ENCODE measurements around the gene FRYL.

Gene FRYL

GRCh38 chr4:48542888-48543287, 237.2 kb downstream of the FRYL start:
- no peak for DNase-seq

- DNase-seq: no peak
Measured at GRCh38 chr4:48539597-48539996, 240.5 kb downstream of the FRYL start.

GRCh38 chr4:48538358-48538757, 241.7 kb downstream of the FRYL start:
- no peak for DNase-seq

DNA sequence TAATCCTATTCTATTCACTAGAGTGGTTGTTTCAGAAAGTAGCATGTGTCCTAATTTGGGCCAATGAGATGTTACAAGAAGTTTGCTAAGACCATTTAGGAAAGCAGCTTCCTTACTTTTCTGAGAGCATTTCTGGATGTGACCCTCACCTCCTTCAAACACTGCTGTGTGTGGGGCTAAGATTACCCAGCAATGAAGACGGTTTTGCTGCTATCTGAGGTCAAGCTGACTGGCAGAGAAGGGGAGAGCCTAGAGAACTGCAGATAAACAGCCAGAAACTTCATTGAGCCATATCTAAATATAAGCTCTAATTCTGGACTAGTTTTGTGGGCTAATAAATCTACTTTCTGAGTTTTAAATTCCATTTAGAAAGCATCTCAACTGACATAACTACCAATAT, 253.7 kb downstream of the FRYL start:
- DNase-seq: no peak

DNA sequence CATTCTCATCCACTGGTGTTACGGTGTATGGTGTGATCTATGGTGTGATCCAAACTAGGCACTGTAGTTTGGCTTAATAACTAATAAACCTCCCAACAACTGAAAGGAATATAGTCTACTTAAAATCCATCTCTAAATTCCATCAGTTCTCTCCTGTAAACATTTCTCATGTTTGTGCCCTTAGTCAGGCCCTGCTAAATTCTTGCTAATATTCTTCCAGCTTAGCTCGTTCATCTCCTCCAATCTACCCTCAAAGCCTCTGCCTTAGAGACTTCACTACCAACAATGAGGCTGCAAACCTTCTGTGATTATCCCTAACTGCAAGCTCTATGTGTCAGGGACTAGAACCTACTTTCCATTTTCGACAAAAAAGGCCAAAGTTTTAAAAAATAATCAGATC, 261.9 kb downstream of the FRYL start:
- DNase-seq: no peak

- DNase-seq: no peak
Measured at GRCh38 chr4:48509543-48509942, 270.5 kb downstream of the FRYL start.

DNA sequence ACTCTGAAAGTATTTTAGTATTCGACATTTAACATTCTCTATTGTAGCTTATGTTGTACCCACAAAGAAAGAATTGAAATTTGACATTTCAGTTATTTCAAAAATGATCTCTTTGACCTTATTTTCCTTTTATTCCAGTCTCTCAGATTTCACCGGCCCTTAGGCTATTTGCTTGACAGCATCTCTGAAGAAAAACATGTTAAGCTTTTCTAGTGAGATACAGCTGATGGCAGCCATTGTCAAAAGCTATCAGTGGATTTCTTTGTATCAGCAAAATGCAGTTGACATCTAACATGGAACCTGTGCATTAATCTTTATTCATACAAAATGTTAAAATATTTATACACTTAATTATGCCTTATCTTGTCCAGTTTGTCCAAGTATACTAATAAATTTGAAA, 273.4 kb downstream of the FRYL start:
- DNase-seq: no peak

GRCh38 chr4:48504352-48504751, 275.7 kb downstream of the FRYL start:
- DNase-seq: no peak

GRCh38 chr4:48504026-48504330, 276.1 kb downstream of the FRYL start:
- no peak for DNase-seq

- DNase-seq: no peak
Measured at GRCh38 chr4:48503233-48504025, 276.6 kb downstream of the FRYL start.

- no peak for DNase-seq
Measured at GRCh38 chr4:48499551-48500066, 280.5 kb downstream of the FRYL start.

GRCh38 chr4:48498895-48499294, 281.2 kb downstream of the FRYL start:
- no peak for DNase-seq

GRCh38 chr4:48495941-48496340, 284.1 kb downstream of the FRYL start:
- no peak for DNase-seq

DNA sequence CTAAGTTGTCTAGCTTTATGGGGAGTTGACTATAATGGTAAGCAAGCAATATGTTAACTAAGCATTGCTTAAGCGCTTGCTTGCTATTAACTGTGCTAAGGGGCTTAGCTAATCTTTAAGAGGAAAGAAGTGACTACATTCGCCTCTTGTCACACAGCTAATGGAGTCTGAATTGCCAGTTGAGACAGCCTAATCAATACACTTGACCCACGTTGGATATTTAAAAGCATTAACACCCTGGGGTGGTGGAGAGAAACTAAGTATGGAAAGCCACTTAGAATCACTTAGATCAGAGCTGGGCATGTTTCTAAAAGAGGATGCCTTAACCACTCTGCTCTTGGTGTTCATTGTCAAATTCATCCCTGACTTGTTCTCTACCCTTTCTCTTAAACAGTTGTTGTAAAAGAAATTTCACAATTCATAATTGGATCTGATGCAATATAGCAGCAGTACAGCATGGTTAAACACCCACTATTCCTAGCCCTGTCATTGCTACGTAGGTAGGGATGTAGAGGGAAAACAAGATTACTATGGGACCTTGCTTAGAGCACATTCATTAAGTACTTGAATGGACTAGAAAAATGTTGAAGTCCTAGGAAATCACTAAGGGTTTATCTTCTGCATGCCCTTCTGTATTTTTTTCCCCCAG, 286.5 kb downstream of the FRYL start:
- DNase-seq: no peak

- DNase-seq: no peak
Measured at GRCh38 chr4:48491514-48492176, 288.4 kb downstream of the FRYL start.

GRCh38 chr4:48490680-48491513, 289.2 kb downstream of the FRYL start:
- DNase-seq: no peak

DNA sequence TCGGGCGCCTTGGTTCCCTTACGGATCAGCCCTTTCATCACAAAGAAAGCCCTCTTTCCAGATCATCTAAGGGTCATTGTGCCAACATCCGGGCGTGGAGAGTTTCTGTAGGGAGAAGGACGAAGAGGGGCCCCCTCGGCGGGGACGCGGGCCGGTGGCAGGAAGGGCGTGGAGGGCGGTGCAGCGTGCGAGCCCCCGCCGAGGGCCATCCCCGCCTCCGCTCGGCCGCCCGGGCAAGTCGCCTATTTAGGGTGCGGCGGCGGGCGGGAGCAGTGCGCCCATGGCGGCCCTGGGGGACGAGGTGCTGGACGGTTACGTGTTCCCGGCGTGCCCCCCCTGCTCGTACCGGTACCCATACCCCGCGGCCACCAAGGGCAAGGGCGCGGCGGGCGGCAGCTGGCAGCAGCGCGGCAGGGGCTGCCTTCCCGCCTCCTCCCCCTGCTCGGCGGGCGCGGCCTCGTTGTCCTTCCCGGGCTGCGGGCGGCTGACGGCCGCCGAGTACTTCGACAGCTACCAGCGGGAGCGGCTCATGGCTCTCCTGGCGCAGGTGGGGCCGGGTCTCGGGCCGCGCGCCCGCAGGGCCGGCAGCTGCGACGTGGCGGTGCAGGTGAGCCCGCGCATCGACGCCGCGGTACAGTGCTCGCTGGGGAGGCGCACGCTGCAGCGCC, 289.9 kb downstream of the FRYL start, which contains the start of gene ZAR1:
Gene ZAR1 (plus strand): TSS at position 241 of the 668 bp plus-strand sequence. CDS start 40 bp downstream, at position 281.
- peak; percentile 59 for DNase-seq

DNA sequence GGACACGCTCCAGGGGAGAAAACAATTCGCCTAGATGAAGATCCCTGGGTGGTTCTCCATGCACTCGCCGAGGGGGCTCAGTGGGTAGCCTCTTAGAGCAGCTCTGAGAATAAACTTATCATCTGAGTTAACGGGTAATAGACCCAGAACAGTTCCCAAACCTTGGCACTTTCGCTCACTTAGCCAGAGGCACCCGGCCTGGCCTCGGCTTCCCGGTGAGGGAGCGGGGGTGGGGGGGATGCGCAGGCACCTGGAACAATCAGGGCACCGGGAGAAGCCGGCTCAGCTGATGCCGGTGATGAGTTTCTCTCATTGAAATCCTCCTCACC, 290.4 kb downstream of the FRYL start:
- DNase-seq: no peak

DNA sequence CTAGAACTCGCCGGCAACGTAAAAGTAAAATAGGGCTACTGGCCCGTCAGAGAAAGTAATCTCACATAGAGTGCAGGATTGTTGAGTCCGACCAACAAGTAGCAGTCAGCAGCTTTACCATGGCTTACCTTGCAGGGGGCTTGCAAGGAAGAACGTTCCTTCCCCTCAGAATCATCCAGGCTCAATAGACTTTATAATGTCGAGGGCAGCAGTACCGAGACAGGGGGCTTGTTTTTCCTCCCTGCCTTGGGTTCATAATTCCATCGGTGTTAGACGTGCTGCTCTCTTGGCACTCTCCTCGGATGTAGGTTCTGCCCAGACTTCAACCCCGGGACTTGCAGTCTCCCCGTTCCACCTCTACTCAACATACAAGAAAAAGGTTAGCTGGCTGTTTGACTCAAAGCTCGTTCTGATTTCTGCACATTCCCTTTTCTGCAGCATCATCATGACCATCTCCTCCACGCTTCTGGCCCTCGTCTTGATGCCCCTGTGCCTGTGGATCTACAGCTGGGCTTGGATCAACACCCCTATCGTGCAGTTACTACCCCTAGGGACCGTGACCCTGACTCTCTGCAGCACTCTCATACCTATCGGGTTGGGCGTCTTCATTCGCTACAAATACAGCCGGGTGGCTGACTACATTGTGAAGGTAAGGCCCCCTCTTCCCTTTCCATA, 295.4 kb downstream of the FRYL start:
- DNase-seq: no peak

- DNase-seq: peak; percentile 58
Measured at GRCh38 chr4:48483777-48484493, 296.1 kb downstream of the FRYL start.
